Left renal cortex interstitium (tissue), 4 donors: ENCODE data around the gene SYMPK. TPM values are rescaled to one million over a fixed set of nuclear protein-coding genes. Genes with fewer than 3 reads are reported as not detected.
A peak's percentile ranks its signal among the peaks of the same experiment; 100 is the strongest.

Experiments used
- DNase-seq, 4 donors: peaks; one replicate each; pipeline ENCODE4 v3.0.0-alpha.2; 2013; ENCODE audit warnings: low read depth in 4 of 4, low spot score in 2 of 4, missing footprints in 1 of 4
- polyA plus RNA-seq, 4 donors: library from polyadenylated mRNA; unstranded; fragments of 120-200 nt; gene quantifications; one replicate each; pipeline ENCODE4 v1.2.1, GENCODE V29; 2013; ENCODE audit not compliant: insufficient read length in 4 of 4

Gene SYMPK
- polyA plus RNA-seq, 4 donors: 49.5 to 80.1 (median 67.0) TPM

GRCh38 chr19:45827459-45828093 lies 35.4 kb downstream of the SYMPK start:
- DNase-seq: no peak

DNA sequence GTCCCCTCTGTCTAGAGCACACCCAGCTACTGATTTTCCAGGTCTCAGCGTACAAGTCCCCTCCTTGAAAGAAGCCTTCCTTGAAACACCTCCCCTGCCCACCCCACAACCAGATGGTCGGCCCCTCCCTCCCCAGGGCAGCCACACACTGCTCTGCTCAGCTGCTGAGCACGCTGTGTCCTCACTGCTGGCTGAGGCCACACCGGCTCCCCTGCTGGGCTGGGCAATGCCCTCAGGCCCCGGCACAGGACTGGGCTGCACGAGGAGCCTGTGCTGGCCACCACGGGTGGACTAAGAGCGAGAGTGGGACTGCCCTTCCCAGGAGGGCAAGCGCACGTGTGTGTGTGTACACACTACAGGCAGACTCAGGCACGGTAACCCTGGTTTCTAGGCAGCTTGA lies 36.0 kb downstream of the SYMPK start:
- DNase-seq: no peak

- no peak for DNase-seq
Measured at GRCh38 chr19:45825917-45826893, 36.7 kb downstream of the SYMPK start.

GRCh38 chr19:45825263-45825605 lies 37.7 kb downstream of the SYMPK start:
- no peak for DNase-seq

DNA sequence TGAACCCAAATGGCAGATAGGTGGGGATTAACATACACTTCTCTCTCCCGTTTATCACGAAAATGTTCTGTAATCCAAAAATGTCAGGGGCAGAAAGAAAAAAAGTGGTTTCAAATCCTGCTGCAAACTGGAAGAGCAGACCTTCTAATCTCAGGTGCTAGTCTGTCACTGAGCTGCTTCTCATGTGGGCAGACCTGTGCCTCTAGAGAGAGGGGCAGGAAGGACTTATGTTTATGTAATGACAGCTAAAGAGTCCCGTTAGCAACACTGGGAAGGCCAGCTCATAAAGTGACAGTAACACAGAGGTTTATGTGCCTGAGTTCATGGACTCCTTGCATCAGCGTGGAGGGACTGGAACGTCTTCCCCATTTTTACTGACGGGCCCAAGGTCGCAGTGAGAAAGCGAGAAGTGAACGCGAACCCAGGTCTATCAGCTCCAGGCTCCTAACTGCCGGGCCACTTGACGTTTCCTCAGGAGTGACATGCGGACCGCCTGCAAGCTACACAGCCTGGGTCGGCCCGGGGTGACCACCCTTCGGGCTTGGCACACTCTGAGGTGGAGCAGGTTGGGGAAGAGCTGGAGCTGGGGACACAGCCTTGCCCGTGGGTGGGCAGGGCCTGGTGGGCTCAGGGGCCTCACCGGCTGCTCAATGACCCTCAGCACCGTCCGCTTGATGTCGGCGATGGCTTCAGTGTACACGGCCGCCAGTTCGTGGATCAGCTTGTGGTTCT lies 38.2 kb downstream of the SYMPK start:
- DNase-seq: no peak

GRCh38 chr19:45824041-45824471 lies 38.9 kb downstream of the SYMPK start:
- DNase-seq: no peak

DNA sequence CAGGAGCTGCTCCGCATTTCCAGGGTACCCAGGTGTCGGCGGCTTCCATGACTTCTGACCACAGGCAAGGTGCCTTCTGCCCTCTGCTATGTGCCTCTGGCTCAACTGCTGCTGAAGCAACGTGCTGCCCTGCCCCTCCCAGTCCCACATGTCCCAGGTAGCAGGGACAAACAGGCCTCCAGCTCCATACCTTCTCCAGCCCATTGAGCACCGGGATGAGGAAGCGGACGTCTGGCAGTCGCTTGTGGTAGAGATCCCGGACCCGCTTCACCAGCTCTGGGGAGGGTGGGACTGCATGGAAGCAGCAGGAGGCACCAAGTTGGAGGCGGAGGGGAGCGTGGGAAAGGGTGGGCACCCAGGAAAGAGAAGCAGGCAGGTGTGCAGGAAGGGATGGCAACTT lies 39.8 kb downstream of the SYMPK start:
- no peak for DNase-seq

DNA sequence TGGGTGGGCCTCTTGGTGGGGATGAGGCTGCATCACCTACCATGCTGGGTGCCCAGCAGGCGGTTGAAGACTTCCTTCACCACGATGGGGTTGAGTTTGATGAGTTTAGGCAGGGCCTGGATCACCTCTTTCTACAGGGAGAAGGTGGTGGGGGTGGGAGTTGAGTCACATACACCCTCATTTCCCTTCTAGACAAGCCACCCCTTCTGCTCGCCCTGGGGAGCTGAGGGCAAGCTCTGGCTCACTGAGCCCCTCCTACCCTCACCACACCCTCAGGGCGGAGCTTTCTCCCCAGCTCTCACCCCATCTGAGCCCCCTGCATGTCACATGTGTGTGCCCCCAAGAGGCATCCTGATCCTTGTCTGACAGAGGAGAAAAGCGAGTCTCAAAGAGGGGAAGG lies 40.2 kb downstream of the SYMPK start:
- no peak for DNase-seq

DNA sequence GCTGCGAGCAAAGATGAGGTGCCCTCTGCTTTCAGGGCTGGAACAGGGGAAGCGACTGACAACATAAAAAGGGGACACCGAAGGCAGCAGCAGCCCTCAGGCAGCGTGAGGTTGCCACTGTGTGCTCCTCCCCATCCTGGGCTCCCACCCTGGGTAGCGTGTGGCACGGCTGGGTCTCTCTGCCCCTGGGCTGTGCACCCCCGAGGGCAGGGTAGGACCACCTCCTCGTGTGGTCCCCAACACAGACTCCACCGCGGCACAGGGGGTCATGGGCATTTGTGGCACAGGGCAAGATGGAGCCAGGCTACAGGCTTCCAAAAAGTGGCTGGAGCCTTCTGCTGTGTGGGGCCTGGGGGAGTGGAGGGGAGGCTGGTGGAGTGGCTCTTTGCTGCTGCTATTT lies 41.4 kb downstream of the SYMPK start:
- no peak for DNase-seq

DNA sequence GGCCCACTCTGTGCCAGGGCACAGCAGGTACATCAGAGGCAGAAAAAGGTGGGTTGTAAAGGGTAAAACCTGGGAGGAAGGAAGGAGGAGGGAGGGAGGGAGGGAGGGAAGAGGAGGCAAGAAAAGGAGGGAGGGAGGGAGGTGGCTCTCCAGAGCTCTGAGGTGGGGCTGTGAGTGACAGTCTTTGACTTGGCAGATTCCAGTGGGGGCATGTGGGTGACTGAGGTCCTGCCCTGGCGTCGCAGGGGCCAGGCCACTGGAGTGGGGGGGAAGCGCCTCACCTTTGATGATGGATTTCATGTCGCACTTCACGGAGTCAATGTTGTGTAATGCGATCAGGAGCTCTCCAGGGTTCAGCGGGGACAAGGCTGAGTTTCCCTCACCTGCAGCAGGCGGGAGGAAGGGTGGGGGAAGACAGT lies 41.8 kb downstream of the SYMPK start:
- no peak for DNase-seq

DNA sequence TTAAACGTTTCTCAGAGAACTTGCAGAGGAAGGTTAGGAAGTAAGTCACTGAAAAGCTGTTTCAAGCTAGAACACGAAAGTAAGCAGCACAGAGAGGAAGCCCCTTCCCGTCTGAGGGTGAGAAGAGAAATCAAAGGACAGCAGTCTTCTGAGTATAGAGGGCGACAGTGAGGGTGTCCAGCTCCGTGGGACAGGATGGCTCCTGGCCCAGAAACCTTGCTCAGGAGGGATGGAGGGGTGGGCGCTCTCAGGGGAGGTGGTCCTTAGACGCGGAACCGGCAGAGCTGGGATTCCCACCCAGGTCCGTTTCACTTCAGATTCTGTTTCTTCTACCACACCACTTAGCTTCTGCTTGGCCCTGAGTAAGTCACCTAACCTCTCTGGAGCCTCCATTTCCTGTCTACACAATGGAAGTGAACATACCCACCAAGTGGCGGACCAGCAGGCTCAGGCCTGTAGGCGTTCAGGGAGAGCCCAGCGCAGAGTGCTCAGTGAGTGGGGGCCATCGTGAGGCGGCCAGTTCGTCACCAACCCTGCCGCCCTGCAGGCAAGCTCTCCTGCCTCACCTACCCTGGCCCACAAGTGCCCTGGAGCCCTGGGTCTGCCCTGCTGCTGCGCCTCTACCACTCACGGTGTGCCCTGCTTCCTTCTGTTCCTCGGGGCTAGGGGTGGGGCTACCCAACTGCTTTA lies 42.4 kb downstream of the SYMPK start:
- no peak for DNase-seq

GRCh38 chr19:45819769-45820168 lies 43.2 kb downstream of the SYMPK start:
- no peak for DNase-seq

DNA sequence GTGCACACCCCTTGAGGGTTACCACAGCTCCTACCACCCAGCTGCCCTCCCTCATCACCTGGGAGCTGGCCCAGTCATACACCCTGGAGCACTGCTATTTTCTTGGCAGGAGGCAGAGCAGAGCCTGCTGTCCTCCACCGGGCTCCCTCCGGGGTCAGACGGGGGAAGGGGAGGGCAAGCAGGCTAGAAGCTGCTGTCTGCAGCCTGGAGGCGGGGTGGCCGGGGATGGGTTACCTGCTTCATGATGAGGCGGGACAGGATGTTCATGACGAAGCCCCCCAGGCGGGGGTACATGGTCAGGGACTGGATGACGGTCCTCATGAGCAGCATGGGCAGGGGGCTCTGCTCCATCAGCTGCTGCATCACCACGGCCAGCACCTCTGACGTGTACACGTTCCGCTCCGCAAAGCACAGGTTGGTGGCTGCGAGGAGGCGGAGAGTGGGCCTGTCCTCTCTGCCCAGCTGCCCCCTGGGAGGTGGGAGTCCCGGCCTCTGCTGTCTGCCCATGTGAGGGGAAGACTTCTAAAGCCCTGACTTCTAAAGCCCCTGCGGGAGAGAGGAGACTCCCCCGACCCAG lies 45.1 kb downstream of the SYMPK start:
- DNase-seq: no peak

GRCh38 chr19:45817010-45817724 lies 45.8 kb downstream of the SYMPK start:
- DNase-seq: peak in 2 of 4 donors; percentile 86 to 91

DNA sequence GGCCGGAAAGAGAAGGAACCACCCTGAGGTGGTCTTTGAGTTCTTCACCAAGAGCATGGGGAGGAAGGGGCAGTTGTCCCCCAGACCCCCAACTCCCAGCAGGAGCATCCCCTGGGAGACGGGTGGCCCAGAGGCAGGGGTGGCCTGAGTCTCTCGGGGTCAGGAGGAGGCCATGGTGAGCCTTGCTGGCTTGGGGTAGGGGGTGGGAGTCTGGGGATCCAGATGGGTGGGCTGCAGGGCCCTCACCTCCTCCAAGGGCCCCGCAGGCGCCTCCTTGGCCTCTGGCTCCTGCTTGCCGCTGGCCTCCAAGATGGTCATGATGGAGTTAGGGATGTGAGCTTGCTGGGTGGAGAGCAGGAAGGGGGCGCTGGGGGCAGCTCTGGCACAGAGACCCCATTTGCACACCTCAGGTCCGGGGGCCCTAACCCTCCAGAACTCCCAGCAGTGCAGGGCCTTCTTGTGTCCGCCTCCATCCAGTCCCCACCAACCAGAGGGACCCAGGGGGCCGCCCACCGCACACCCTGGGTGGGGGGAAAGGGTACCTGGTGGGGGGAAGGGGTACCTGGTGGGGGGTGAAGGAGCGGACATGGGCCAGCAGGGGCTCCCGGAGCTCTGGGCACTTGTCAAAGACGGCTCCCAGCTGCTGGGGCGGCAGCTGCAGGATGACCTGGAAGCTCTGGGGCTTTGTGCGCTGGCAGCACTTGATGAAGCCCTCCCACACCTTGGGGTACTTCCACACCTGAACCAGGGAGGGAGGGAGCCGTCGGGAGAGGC lies 46.5 kb downstream of the SYMPK start:
- DNase-seq: no peak

DNA sequence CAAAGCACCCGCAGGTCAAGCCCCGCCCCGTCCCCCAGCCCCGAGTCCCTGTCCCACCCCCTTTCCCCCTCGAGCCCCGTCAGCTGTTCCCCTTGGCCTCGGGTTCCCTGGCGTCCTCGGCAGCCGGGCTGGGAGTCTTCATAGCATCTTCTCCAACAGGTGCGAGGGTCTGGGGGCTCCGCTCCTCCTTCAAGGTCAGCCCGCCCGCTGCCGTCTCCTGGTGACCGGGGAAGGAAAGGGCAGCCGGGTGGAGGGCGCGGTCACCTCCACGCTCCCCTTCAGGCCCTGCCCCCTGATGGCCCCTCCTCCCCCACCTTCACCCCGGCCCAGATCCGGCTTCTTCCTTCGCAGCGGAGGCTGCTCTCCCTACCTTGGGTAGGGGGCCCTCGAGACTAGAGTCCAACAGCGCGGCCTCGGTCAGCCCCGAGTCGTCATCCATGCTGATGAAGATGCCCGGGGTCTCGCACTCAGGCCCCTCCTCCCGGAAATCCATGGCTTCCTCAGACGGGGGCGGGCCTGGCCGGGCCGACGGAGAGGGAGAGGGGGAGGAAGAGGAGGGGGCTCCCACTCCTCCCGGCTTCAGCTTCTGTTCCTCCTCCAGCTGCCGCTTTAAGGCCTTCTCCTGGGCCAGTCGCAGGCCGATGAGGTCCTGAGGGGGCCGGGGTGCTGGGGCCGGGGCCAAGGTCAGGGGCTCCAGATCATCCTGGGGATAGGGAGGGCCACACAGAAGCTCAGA lies 47.3 kb downstream of the SYMPK start:
- DNase-seq: peak in 1 of 4 donors; percentile 61

DNA sequence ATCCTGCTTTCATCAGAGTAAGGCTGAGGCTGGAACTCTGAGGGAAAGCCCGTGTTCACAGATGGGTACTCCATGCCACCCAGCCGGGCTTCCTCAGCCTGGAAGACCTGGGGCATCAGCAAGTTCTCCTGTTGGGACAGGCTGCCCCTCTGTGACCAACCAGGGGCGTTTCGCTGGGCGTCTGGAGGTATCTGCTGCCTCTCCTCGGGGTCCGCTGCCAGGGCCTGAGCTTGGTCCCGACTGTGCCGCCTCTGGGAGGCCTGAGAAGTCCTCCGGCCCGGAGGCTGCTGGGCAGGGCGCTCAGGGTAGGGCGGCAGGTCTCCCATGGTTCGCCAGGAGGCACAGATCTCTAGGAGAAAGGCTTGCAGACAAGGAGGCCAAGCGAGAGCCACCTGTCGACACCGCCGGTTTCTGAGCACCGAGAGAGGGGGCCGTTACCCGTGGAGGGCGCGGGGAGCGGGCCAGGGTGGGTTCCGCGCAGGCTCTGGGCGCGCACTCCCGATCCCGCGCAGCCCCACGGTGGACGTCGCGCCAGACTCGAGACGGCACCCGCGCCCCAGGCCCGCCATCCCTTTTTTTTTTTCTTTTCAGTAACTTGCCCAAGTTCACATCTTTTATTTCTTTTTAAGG lies 48.0 kb downstream of the SYMPK start, which contains the start of gene RSPH6A:
RSPH6A (minus strand) TSS at position 458 of the 630 bp plus-strand sequence; CDS start at position 326, 132 bp downstream.
- no peak for DNase-seq
